ENCODE results near the gene EMSY.

DNA sequence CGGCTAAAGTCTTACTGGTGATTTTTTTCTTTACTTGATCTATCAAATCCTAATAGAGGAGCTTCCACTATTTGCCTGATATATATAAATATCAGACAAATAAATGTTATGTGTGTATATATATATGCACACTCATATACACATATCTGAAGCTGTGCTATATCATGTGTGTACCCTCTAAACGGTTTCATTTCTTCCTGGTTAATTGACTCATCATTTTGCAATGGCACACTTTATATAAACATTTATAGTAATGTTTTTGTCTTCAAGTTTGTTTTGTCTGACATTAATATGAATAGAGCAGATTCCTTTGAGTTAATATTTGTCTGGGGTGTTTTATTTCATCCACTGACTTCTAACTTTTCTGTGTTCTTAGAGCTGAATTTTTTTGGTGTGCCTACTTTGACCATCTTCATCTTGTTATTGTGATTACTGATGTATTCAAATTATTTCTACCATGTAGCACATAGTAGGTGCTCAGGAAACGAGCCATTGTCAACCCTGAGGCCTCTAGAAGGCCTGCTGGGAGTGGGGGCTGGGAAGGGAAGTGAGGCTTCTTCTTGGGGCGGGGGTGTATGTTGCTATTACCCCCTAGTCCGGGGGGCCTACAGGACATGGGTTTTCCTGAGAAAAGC lies 143.1 kb downstream of the EMSY start:
- no peak for TF ChIP-seq CTCF (optimal IDR thresholded peaks at IDR 0.05 in 1 of 3, IDR thresholded peaks at IDR 0.05 in 1 of 3, conservative IDR thresholded peaks at IDR 0.05 in 1 of 3; ENCODE audit: extremely low read depth in 1 of 3, insufficient read depth in 2 of 3, low read length in 3 of 3)
- no peak for TF ChIP-seq EZH2 (IDR thresholded peaks at IDR 0.05; ENCODE audit: low read length)

All from keratinocyte (primary cell).